HG03159 (cell line): ENCODE results near the gene AATK.

ENCODE experiments used
- ATAC-seq: cut with Tn5 transposase; IDR thresholded peaks from one replicate; pipeline ENCODE4 v1.9.1; 2021; ENCODE audit warnings: mild to moderate bottlenecking, moderate library complexity; ENCODE audit not compliant: unreplicated experiment

AATK gene

DNA sequence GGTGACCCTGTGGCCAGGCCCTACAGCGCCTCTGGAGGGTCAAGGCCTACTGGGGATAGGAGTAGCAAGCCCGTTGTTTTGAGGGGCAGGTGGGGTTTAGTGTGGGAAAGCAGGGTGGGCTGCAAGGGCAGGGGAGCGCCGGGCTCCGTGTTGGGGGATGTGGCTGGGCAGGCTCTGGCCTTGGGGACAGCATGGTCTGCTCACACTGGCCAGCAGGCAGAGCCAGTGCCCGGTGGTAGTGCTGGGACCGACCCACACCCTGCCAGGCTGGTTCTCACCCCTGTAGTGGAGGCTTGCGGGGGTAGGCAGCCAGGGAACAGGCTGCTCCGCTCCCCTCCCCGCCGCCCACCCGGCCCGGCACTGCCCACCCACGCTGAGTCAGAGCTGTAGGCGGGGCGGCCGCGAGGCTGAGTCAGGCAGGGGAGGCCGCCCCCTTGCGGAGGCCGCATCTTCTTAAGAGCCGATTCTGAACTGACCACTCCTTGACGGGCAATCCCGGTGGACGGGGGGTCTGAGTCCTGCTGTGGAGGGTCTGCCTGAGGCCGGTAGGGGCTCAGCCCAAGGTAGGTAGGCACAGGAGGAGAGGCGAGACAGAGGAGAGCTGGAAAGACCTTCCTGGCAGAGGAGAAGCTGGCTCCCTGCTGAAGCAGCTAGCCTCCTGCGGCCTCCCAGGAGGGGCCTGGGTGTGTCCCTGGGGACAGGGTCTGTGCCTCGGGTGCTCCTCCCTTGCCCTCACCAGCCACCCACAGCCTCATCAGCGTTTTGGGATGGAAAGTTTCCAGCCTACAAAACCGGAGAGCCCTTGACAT is 68.7 kb downstream of the AATK start:
- no peak for ATAC-seq

DNA sequence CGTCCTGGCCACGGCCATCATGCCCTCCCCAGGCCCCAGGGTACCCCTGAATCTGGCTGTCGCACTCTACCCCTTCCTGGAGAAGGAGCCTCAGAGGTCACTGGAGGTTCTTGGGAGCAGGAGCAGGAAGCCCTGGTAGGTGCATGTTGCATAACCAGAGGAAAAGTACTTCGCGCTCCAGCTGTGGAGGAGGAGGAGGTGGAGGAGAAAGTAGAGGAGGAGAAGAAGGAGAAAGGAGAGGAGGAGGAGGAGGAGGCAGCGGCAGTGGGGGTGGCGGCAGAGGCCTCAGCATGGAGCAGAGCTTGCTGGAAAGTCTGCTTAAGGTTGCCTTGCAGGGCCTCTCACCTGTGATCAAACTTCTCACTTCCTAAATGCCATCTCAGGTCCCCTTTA is 69.3 kb downstream of the AATK start:
- no peak for ATAC-seq

DNA sequence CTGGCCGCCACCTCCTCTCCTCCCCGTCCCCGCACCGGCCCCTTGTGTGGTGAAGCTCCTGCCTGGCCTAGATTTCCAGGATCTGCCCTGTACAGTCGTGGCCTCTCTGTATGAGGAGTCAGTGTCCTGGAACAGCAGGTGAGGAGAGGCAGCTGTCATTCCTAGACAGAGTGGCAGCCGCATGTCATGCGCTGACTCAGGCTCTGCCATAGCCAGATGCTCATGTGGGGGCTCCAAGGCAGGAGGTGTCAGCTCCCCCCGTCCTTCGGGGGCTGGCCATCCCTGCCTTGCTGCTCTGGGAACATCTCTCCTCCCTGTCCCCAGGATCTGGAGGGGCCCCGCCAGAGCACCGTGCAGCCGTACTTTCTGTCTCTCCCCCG is 70.6 kb downstream of the AATK start:
- no peak for ATAC-seq

DNA sequence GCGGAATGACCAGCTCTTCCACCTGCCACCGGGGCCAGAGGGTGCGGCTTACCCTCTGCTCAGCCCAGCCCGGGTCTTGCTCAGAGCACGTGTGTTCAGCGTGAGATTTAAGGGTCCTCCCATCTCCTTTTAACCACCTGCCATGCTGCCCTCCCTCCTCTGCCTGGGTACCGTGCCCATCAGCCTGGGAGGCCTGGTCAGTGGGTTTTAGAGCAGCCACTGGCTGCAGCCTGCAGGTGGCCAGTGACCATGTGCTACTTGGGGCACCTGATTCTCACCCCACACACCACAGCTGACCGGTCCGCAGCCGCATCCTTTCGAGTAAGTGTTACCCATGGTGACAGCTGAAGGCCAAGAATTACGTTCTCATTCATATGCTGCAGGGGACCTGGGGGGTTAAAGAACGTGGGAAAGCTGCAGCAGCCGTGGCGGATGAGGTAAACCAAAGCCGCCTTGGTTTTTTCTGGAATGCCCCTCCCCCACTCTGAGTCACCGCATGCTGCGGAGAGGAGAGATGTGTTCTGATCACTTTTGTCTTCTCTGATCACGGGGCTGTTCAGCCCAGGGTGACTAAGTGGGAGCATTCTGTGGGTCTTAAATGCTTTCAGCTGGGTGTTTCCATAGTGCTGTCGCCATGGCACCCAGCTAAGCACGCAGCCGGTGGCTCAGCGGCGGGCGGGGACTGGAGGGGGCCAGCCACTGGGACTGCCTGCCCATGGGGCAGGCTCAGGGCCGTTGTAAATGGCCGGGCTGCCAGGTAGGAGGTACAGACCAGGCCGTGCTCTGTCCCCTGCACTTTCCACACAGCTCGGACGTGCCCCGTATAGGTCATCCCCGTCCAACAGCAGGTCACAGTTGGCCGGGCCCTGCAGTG is 71.3 kb downstream of the AATK start:
- ATAC-seq = no peak

DNA sequence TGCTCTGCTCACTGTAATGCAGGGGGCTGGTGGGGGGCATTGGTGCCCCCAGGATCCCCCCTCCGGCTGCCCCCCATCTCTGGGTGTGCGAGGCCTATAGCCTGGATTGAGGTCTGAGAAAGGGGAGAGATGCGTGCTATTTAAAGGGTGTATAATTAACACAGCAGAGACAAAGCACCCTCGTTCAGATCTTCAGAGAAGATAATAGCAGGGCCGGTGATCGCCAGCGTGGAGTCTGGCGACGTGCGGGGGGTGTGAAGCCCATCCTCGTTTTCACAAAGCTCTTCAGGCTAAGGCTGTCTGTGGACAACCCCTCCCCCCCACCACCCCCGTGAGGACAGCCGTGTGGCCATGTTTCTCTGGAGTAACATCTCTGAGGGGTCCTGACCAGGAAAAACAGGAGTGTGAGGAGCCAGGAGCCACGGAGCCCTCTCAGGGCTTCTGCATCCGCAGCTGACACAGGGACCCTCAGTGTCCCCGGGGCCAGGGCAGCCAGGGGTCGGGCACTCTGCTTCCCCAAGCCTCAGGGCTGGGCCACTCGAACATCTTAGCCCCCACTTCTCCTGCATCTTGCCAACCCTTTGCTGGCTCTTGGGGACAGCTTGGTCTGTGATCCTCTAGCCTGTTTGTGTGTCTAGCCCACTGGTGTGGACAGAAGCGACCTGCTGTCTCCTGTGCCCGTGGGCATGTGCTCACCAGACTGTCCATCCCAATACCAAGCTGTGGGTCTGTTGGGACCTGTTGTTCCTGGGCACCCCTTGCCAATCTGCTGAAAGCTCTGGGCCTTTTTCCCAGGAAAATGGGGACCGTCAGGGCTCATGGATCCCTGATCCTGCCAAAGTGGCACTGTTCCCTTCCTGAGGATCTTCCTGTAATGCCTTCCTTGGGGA is 72.2 kb downstream of the AATK start:
- ATAC-seq = no peak

DNA sequence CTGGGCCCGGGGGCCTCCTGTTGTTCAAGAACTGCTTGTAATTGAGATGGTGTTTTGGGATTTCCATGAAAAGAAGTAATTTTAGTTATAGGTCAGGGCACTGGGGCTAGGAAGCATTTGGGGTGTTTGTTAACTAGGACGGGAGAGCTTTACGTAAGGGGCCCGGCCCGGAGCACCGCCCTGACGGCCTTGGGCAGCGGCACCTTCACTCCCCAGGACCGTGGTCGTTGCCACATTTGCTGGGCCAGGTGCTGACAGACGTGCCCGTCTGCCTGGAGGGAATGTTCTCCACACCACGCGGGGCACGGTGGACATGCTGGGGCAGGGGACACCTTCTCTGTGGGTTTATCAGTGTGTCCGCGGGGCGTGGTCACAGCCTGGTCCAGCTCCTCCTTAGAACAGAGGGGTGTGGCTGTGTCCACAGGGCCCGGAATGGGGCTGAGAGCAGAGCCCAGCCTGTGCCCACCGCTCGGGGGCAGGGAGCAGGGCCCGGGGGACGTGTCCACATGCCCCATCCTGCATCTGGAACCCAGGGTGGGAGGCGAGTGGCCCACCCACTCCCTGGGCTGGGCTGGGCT is 73.4 kb downstream of the AATK start:
- ATAC-seq = no peak

DNA sequence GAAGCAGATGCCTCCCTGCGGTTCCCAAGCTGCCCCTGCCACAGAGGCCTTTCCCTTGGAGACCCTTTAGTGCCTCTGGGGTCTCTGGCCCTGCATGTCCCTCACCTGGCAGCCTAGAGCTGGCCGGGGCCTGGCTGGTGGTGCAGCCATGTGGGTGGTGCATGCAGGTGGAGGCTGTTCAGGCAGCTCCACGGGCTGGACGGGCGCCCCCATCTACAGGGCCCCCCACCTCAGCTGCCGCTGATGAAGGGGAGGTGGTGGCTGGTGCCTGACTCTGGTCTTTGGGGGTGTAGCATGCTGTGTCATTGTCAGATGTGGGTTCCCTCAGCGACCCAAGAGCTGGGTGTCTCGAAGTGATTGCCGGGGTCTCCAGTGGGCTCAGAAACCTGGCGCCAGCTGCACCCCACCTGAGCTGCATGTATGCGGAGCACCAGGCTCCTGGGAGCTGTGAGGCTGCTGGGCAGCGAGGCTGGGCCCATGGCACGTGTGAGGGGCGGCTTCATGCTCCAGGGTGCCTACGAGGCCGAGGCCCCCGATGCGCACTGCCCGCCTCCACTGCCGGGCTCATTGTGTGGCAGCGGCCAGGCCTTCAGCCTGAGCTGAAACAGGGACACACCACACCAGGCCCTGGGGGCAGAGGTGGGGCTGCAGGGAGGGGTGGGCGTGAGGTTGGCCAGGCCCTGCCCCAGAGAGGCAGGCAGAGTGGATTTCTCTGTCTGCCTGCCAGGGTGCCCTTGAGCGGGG is 74.1 kb downstream of the AATK start:
- ATAC-seq = no peak

DNA sequence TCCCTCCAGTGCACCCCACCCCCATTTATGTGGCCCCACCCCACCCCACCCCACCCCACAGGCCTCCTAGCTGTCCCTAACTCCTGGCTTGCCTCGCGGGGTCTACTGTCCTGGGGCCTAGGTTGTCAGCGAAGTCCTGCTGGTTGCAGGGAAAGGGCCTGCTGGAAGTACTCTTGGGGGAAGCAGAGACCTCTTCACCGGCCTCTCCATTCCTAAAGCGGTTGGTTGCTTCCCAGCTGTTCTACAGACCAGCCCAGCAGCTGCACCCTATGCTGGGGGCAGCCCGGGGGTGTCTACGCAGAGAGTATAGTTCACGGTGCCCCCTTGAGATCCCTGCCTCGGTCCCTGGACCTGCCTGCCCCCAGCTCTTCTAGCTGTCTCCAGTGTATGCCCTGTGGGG is 74.9 kb downstream of the AATK start:
- no peak for ATAC-seq

DNA sequence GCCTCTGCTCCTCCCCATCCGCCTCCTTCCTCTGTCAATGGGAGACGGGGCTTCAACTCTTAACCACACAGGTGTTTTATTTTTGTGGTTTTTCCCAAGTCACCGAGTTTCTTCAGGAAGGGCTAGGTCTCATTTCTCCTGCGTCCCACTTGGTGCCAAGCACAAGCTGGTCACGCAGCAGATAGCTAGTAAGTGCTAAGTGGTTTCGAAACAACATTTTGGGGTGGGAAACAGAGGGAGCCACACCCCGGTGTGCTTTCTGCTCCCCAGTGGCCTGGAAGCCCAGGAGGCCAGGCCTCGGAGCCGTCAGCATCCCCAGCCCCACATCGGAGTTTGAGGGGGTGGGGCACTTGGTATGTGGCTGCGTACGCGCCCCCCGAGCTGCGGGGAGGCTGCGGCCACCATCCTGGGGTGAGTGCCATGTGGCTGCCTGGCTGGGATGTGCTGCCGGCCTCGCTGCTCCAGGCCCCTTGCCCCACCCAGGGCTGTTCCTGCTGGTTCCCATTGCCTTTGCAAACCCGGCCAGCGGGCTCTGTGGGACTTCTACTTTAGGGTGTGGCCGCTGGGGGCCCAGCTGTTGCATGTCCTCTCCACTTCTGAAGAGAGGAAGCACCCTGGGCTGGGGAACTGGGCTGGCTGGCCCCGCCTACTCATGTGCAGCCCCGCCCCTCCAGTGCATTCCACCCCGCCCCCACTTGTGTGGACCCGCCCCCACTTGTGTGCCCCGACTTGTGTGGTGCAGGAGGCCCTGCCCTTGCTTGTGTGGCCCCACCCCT is 75.5 kb downstream of the AATK start:
- no peak for ATAC-seq

DNA sequence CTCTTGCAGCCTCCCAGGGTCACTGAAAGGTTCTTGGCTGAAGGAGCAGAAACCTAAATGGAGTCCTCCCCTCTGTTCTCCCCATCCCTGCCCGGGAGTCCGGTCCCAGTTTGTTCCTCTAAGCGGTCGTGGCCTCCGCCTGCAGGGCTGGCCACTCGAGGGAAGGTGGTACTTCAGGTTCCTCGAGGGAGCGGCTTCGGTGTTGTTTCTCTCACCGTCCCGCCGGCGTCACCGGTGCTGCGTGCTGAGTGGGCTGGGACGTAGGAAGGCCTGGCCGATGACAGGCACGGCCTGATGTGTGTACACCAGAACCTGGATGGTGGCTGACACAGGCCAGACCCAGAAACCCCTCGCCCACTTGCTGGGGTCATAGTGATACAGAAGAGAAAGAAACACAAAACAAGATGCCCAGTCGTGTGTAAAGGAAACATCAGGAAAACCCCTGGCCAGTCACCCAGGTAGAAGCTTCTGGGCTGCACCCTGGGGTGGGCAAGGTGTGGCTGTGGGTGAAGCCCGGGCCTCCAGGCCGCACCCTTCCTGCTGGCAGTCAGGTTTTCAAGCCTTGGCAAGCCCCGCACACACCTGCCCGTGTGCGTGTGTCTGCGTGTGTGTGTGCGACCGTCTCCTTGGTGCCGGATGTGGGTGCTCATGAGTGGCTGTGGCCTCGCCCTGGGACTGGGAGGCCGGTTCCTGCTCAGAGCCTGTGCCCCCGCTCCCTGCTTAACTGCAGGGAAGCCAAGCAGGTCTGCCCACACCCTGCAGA is 79.1 kb downstream of the AATK start:
- no peak for ATAC-seq

DNA sequence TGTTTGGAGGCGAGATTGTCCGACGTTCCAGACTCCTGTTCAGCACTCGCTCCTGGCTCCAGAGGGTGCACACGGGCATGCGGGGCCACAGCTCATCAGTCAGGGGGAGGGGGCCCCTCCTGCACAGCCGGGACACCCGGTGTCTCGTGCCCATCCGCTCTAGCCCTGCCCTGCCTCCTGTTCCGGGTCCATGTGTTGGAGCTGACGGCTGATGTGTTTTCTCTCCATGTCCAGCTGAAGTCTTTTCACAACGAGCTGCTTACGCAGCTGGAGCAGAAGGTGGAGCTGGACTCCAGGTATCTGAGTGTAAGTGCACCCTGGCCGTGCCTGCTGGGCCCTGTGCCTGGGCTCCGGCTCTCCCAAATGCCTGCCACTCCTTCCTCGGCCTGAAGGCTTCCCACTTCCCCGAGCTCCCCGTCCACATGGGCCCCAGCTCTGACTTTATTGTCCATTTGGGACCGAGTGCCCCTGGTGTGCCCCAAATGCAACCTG is 80.6 kb downstream of the AATK start:
- ATAC-seq = no peak

DNA sequence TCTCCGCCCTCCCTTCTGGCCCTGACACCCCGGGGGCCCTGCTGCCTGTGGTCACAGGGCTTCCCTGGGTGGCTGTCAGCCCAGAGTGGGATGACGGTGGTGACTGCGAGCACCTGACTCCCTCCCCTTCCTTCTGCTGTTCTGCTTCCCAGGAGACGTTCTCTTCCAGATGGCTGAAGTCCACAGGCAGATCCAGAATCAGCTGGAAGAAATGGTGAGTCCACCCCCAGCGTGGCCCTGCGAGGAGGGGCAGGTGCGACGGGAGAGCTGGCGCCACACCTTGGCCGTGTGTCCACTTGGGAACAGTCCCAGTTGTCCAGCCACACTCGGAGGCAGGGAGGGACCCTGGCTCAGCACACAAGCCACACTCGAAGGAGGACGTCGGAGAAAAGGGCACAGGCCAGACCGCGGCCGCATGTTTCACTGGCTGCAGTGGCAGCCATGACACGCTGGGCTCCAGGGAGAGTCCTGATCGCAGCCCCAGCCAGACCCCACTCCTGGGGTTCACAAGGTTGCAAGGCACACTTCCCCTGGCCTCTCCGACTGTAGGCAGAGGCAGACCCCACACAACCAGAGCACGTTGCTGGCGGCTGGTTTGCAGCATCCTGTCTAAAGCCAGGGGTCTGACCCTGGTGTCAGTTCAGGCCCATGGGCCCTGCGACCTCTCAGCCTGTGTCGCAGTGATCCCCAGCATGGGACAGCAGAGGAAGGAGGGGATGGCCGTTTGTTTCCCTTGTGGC is 81.2 kb downstream of the AATK start:
- ATAC-seq = no peak

DNA sequence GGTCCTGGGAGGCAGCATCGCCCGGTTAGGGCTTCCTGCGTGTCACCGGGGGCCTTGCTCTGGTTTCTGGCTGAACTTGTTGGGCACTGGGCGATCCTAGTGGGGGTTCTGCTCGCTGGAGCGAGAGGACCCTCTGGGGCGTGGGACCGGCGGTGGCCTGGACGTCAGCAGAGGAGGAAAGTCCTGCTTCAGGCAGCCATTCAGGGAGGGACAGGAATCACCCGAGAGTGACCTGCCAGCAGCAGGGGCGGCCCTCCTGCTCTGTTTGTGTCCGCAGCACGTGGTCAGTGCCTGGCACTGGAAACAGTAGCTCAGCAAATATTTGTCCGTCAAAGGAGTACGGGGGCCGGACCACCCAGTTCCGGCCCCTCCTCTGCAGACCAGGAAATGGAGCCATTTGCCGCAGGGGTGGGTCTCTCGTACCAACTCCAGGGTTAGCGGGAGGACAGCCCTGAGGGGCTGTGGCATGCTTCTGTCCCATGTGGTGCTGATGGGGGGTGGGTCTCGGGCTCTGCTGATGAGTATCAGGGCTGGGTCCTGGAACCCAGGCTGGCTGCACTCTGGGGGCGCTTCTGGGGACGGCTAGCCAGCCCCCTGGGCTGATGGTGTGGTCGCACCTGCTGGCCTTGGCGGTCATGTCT is 82.8 kb downstream of the AATK start:
- no peak for ATAC-seq

DNA sequence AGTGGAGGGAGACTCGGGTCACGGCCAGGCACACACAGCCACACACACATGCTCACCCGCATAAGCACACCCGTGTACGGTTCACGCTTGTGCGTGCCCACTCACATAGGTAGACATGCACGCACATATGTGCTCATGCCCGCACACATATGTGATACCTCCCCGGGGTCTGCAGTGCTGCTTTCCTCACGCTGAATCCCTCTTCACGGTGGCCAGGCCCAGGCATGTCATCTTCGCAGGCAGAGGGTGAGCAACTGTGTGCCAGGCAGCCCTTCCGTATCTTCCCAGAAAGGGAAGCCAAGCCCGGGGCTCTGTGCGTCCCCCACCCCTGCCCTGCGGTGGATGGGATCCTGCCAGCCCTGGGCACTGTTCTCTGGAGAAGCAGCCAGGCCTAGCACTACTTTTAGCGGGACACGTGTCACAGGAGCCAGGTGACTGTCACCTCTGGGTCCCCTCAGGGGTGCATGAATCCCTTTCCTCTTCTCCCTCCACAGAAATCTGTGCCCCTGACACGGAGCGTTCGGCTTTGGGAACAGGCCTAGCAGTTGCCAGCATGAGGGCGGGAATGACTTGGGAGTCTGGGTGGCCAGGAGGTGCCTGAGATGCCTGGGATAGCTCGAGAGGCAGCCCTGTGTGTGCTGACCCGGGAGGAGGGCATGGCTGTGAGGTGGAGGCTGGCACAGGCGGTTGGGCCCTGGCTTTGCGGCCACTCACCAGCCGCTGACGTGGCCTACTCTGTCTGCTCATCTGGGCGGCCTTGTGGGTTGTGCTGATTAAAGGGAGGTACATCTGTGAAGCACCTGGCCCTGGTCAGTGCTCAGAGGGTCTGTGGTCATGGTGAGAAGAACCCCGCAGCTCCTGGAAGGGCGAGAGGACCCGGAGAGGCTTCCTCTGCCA is 83.6 kb downstream of the AATK start:
- ATAC-seq = no peak

DNA sequence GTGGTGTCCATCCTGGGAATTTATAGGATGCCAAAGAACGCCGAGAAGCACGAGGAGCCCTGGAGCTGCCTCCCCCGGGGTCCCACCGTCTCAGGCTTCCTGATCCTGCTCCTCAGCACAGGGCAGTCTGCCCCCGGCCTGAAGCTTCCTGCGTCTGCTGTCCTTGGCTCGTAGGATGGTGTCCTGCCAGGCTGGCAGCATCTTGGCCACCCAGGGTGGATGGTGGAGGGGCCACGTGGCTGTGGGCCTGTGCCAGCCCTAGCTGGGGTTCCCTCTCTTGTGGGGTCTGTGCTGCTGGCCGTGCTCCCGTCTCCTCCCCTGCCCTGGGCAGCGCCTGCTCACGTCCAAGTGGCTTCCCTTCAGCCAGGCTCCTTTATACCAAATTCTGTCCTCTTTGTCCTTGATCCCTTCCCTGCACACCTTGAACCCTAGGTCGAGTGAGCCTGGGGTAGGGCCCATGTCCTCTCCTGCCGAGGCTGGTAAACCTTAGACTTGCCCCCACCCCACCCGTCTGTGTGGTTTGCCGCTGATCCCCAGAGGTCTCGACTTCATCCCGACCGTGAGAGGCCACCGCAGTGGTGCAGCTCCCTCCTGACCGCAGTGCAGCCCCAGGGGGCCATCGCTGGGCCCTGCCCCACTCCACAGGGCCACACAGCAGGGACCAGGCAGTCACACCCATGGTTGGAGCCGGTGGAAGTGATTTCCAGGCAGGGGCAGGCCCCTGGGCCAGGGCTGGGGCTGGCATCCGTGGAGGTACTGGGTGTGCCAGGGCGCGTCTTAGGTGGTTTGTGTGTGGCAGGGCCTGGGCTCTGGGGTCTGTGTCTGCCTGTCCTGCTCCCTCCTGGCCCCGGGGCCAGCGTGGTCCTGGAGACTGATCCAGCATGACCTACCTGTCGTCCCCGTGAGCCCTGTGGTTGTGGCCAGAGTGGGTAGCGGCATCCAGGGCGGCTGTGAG is 84.5 kb downstream of the AATK start:
- no peak for ATAC-seq
